Panc1 (cell line): ENCODE measurements around the gene KLHL12. TPM values are rescaled to one million over a fixed set of nuclear protein-coding genes. Genes with fewer than 3 reads are reported as not detected.

Experiments
- ATAC-seq: fragments of 200-7000 bp; cut with Tn5 transposase; 2 replicates; pipeline ENCODE4 v1.9.1; 2020; ENCODE audit warnings: mild to moderate bottlenecking, moderate library complexity
- BruUV-seq: library from RNA; stranded (reverse); fragments of 400-500 nt; replicated peaks from 2 replicates; lab custom pipeline; 2021; lab: Mats Ljungman, UMichigan
- CTCF ChIA-PET: fragments of 300-600 bp; sonication (Branson Sonifier 250); formaldehyde crosslinking; loops from one replicate; lab custom pipeline; 2022; ENCODE audit warnings: antibody characterized with exemption; lab: Charles Lee
- POLR2A ChIA-PET: fragments of 300-600 bp; sonication (Branson Sonifier 250); formaldehyde crosslinking; loops from one replicate; lab custom pipeline; 2022; ENCODE audit warnings: antibody characterized with exemption; lab: Charles Lee
- DNase-seq: peaks from one replicate; pipeline ENCODE4 v3.0.0-alpha.2; 2010; ENCODE audit warnings: low read depth, low spot score
- H3K27ac ChIP-seq: 2 replicates; pipeline ENCODE4 v1.5.1; 2011; ENCODE audit warnings: mild to moderate bottlenecking, low read length, inconsistent platforms
- H3K27me3 ChIP-seq: fragments of 200-500 bp; sonication (Bioruptor generic); 2 replicates; pipeline ENCODE4 v1.6.0; 2014; ENCODE audit warnings: low read length, inconsistent platforms; ENCODE audit not compliant: control insufficient read depth, insufficient read depth
- H3K36me3 ChIP-seq: fragments of 200-500 bp; sonication (Bioruptor generic); 2 replicates; pipeline ENCODE4 v1.5.1; 2014; ENCODE audit warnings: inconsistent platforms, mild to moderate bottlenecking, low read length, moderate library complexity; ENCODE audit not compliant: control insufficient read depth, insufficient read depth
- H3K4me1 ChIP-seq: 2 replicates; pipeline ENCODE4 v1.5.1; 2011; ENCODE audit warnings: inconsistent platforms, mild to moderate bottlenecking, low read length, moderate library complexity; ENCODE audit not compliant: control insufficient read depth, insufficient read depth
- H3K4me3 ChIP-seq, 2 experiments: 2 replicates each; pipeline ENCODE4 v1.5.1; 2011 to 2012; ENCODE audit warnings: low read depth in 2 of 2, low read length in 2 of 2, mild to moderate bottlenecking in 2 of 2, inconsistent platforms in 1 of 2, moderate library complexity in 1 of 2
- H3K9me3 ChIP-seq: fragments of 200-500 bp; sonication (Bioruptor generic); 2 replicates; pipeline ENCODE4 v1.5.1; 2014; ENCODE audit warnings: low read depth, mild to moderate bottlenecking, inconsistent platforms, low read length, moderate library complexity; ENCODE audit not compliant: control insufficient read depth, insufficient read depth
- CTCF ChIP-seq: fragments of 450-650 bp; IDR thresholded peaks from 2 replicates; pipeline ENCODE4 v1.5.1; 2017; ENCODE audit warnings: mild to moderate bottlenecking
- POLR2AphosphoS5 ChIP-seq: IDR thresholded peaks from 2 replicates; pipeline ENCODE4 v1.6.1; 2012; ENCODE audit warnings: mild to moderate bottlenecking, low read depth, low read length, moderate library complexity
- REST ChIP-seq, 2 experiments: IDR thresholded peaks; 2 replicates each; pipeline ENCODE4 v1.6.1; 2011 to 2012; ENCODE audit warnings: low read depth in 2 of 2, control low read depth in 1 of 2, low read length in 1 of 2, mild to moderate bottlenecking in 1 of 2, moderate library complexity in 1 of 2; ENCODE audit not compliant: insufficient read depth in 1 of 2
- SIN3A ChIP-seq: IDR thresholded peaks from 2 replicates; pipeline ENCODE4 v1.6.1; 2012; ENCODE audit warnings: low read depth, mild to moderate bottlenecking, low read length, moderate library complexity, borderline replicate concordance; ENCODE audit not compliant: insufficient read depth
- TCF7L2 ChIP-seq: IDR thresholded peaks from 2 replicates; pipeline ENCODE4 v1.6.1; 2011; ENCODE audit warnings: mild to moderate bottlenecking, low read depth, low read length, inconsistent platforms
- in situ Hi-C: cut with HindIII; loops from 2 replicates; pipeline ENCODE4 v1.10.0; 2016; ENCODE audit warnings: low sequenced_read_pairs, low pct_unique_long_range_greater_than_20kb
- intact Hi-C: fragments of 100-400 bp; cut with micrococcal nuclease; formaldehyde crosslinking; loops from one replicate; pipeline ENCODE4 v1.10.0; 2022; ENCODE audit not compliant: unreplicated experiment
- total RNA-seq: library from RNA; stranded (reverse); gene quantifications from one replicate; pipeline ENCODE4 v1.2.1, GENCODE V29; 2021; ENCODE audit not compliant: unreplicated experiment

Gene KLHL12
- total RNA-seq, 1 experiment from 2014 or later, result 37.8 TPM

DNA sequence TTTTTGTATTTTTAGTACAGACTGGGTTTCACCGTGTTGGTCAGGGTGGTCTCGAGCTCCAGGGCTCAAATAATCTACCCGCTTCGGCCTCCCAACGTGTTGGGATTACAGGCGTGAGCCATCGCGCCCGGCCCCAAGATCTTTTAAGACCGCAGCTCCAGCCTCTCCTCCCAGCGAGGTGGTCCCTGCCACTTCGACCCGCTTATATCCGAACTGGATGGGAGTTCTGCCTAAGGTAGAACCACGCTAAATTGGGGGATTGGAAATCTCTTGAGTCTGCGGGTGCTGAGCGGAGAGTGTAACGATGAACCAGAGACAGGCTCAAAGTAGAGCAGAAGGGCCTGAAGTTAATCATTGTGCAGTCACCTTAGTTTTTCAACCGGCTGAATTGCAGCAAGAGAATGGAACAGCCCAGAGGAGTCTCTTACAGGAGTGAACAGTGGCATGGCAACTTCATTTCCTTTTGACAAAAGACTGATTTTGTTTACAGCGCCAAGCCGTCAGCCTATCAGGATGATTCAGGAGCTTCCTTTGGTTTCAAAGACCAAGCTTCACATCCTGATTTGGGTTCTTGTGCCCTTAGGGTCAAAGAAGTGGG is 40.7 kb upstream of the KLHL12 start:
- TF ChIP-seq POLR2AphosphoS5 (no peak), SIN3A (no peak), CTCF (no peak), REST (IDR thresholded peaks at IDR 0.05; ENCODE audit: insufficient read depth in 1 of 2, low read depth in 2 of 2, low read length in 1 of 2) (no peak), TCF7L2 (no peak)
- CTCF ChIA-PET, result no interaction called here
- Histone ChIP-seq H3K27ac (peak overlapping the region; percentile 60), H3K36me3 (no peaks in the 10 kb centered on the region; the same call in 1 of the 2 replicates), H3K4me1 (0 out of 2 replicates have a peak, but pooled peaks cover 9% of the 10 kb centered on the region), H3K27me3 (peaks cover 2% of the 10 kb centered on the region; the same call in 1 of the 2 replicates), H3K4me3 (peak overlapping the region; percentile 52 to 71), H3K9me3 (no peaks in the 10 kb centered on the region)
- in situ Hi-C loops (no loop called here), intact Hi-C loops (no loop called here)
- DNase-seq (no peak), ATAC-seq (peak; percentile 30)
- POLR2A ChIA-PET, result interaction anchor here (0.6 kb wide), 1 partner anchor 45 kb away, joined by 4 read pairs; no protein-coding TSS in a partner anchor
- no TSS peak for BruUV-seq

GRCh38 chr1:202966006-202966898 is 39.2 kb upstream of the KLHL12 start:
- ChIA-PET CTCF (no interaction called here), POLR2A (no interaction called here)
- H3K27me3 ChIP-seq, result no peaks in the 10 kb centered on the region
- H3K36me3 ChIP-seq, result no peaks in the 10 kb centered on the region; the same call in 1 of the 2 replicates
- DNase-seq (no peak), ATAC-seq (peak; percentile 14)
- 0 out of 2 replicates have a peak, but pooled peaks cover 9% of the 10 kb centered on the region for H3K4me1 ChIP-seq
- peak overlapping the region; percentile 76 for H3K27ac ChIP-seq
- in situ Hi-C loops (no loop called here), intact Hi-C loops (no loop called here)
- BruUV-seq, result no TSS peak
- TF ChIP-seq SIN3A (no peak), POLR2AphosphoS5 (no peak), REST (IDR thresholded peaks at IDR 0.05; ENCODE audit: insufficient read depth in 1 of 2, low read depth in 2 of 2, low read length in 1 of 2) (no peak)
- H3K9me3 ChIP-seq, result no peaks in the 10 kb centered on the region
- peak overlapping the region; percentile 86 to 93 for H3K4me3 ChIP-seq
